ENCODE measurements around the gene NRL. TPM values are rescaled to one million over a fixed set of nuclear protein-coding genes. Genes with fewer than 3 reads are reported as not detected.

Gene NRL
- total RNA-seq, 2 donors from 2014 or later, result 2.5 to 5.0 TPM

DNA sequence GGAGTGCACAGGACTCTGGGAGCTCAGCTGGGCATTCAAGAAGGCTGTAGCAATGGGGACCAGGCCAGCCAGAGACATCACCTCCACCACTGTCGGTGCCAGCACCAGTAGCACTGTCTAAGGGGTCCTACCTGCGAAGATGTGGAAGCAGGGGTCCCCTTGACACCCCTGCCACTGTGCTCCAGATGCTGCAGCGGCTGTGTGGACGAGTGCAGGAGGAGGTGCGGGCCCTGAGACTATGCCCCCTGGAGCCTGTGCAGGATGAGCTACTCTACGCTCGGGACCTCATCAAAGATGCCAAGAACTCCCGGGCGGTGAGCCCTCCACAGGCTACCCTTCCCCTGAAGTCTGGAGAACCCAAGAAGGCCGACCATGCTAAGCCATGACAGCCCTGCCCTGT is 54.3 kb downstream of the NRL start:
- Histone ChIP-seq H3K4me1 (no peaks in the 10 kb centered on the region), H3K9me3 (no peaks in the 10 kb centered on the region), H3K27me3 (no peaks in the 10 kb centered on the region), H3K27ac (no peak overlapping the region), H3K36me3 (no peaks in the 10 kb centered on the region), H3K4me3 (no peak overlapping the region)
- DNase-seq (ENCODE audit: low spot score), result no peak
- TF ChIP-seq, protein P1, sequence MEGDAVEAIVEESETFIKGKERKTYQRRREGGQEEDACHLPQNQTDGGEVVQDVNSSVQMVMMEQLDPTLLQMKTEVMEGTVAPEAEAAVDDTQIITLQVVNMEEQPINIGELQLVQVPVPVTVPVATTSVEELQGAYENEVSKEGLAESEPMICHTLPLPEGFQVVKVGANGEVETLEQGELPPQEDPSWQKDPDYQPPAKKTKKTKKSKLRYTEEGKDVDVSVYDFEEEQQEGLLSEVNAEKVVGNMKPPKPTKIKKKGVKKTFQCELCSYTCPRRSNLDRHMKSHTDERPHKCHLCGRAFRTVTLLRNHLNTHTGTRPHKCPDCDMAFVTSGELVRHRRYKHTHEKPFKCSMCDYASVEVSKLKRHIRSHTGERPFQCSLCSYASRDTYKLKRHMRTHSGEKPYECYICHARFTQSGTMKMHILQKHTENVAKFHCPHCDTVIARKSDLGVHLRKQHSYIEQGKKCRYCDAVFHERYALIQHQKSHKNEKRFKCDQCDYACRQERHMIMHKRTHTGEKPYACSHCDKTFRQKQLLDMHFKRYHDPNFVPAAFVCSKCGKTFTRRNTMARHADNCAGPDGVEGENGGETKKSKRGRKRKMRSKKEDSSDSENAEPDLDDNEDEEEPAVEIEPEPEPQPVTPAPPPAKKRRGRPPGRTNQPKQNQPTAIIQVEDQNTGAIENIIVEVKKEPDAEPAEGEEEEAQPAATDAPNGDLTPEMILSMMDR (IDR thresholded peaks at IDR 0.05), result no peak

DNA sequence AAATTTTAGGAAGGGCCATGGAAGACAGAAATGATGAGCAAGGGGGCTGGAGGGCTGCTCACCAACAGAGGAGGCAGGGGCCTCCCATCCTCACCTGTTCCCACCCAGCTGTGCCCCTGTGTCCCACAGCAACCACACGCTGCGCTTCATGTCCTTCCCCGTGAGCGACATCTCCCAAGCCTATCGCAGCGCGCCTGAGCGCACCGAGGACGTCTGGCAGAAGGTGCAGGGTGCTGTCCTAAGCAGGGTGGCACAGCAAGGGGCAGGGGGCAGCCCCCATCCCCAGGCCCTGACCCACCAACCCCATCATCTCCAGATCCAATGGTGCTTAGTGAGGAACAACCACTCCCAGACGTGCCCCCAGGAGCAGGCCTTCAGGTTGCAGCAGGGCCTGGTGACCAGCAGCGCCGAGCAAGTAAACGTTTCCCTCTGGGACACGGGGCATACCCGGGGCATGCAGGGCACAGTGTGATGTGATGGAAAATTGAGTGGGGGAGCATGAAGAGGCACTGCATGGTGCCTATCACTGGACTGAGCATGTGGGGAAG is 54.8 kb downstream of the NRL start:
- no peak overlapping the region for H3K27ac ChIP-seq
- TF ChIP-seq, protein P1 (IDR thresholded peaks at IDR 0.05), result no peak
- H3K9me3 ChIP-seq, result no peaks in the 10 kb centered on the region
- H3K27me3 ChIP-seq, result no peaks in the 10 kb centered on the region
- H3K4me1 ChIP-seq, result no peaks in the 10 kb centered on the region
- no peaks in the 10 kb centered on the region for H3K36me3 ChIP-seq
- H3K4me3 ChIP-seq, result no peak overlapping the region
- DNase-seq (ENCODE audit: low spot score), result no peak

DNA sequence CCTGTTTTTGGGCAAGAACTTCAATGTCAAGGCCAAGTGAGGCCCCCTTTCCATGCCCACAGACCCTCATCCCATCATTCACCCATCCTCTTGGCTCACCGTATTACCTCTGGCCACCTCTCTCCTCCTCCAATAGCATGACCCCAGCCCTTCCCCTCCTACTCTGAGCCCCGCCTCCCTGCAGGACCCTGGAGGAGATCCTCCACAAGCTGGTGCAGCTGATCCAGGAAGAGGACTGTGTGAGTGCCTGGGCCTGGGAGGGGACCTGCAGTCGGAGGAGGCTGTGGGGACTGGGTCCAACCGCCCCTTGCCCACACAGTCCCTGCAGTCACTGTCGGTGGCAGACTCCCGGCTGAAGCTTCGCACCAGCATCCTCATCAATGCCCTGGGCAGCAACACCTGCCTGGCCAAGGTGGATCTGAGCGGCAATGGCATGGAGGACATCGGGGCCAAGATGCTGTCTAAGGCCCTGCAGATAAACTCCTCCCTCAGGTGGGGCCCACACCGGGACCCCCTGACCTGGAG is 55.7 kb downstream of the NRL start:
- Histone ChIP-seq H3K9me3 (no peaks in the 10 kb centered on the region), H3K27me3 (no peaks in the 10 kb centered on the region), H3K27ac (no peak overlapping the region), H3K4me3 (no peak overlapping the region), H3K36me3 (no peaks in the 10 kb centered on the region), H3K4me1 (no peaks in the 10 kb centered on the region)
- DNase-seq (ENCODE audit: low spot score), result no peak
- TF ChIP-seq, protein P1 (IDR thresholded peaks at IDR 0.05), result no peak

DNA sequence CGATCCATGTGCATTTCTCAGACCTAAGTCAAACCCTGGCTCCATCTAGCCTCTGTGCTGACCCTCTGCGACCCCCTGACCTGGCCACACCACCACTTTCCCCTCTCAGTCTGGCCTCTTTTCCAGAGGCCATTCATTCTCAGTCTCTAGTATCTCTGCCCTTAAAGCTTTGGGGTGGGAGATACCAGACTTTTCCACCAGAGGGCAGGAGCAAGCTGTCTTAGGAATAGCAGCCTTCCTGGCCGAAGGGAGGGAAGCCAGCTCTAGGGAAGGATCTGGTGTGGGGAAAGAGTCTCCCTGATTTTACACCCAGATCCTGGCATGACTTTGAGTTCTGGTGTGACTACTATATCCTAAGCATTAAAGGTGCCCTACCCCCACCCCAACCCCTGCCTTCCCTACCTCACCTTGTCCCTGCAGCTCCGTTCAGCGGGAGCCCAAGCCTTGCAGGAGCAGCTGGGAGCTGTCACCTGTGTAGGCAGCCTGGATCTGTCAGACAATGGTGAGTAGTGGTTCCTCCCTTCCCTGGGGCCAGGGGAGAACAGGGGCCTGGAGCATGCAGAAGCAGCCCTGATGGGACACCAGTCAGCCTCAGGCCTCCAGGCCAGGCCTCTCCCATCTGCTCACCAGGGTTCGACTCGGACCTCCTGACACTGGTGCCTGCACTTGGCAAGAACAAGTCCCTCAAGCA is 56.3 kb downstream of the NRL start:
- no peak overlapping the region for H3K27ac ChIP-seq
- no peaks in the 10 kb centered on the region for H3K4me1 ChIP-seq
- H3K36me3 ChIP-seq, result no peaks in the 10 kb centered on the region
- peak; percentile 78 for DNase-seq (ENCODE audit: low spot score)
- no peaks in the 10 kb centered on the region for H3K9me3 ChIP-seq
- H3K27me3 ChIP-seq, result no peaks in the 10 kb centered on the region
- H3K4me3 ChIP-seq, result no peak overlapping the region
- TF ChIP-seq, protein P1 (IDR thresholded peaks at IDR 0.05), result peak; percentile 56 to 91

- TF ChIP-seq, protein P1 (IDR thresholded peaks at IDR 0.05), result no peak
- Histone ChIP-seq H3K27me3 (no peaks in the 10 kb centered on the region), H3K4me3 (no peak overlapping the region), H3K36me3 (no peaks in the 10 kb centered on the region), H3K4me1 (no peaks in the 10 kb centered on the region), H3K27ac (no peak overlapping the region), H3K9me3 (no peaks in the 10 kb centered on the region)
- no peak for DNase-seq (ENCODE audit: low spot score)
Measured at GRCh38 chr14:24057867-24058259, 56.9 kb downstream of the NRL start.
